RWPE2 (cell line): ENCODE data around the gene CLEC4D.

Experiments used
- ATAC-seq: fragments of 200-7000 bp; cut with Tn5 transposase; 3 replicates; pipeline ENCODE4 v1.9.1; 2021; ENCODE audit warnings: low read depth
- DNase-seq: peaks from one replicate; pipeline ENCODE4 v3.0.0-alpha.2; 2020; ENCODE audit warnings: low spot score
- H3K27ac ChIP-seq: fragments of 450-650 bp; 2 replicates; pipeline ENCODE4 v1.5.1; 2017; ENCODE audit warnings: mild to moderate bottlenecking; ENCODE audit not compliant: poor library complexity, severe bottlenecking
- H3K27me3 ChIP-seq: fragments of 250-450 bp; sonication (Bioruptor Pico); 2 replicates; pipeline ENCODE4 v1.5.1; 2021; ENCODE audit warnings: mild to moderate bottlenecking, moderate library complexity; ENCODE audit not compliant: insufficient read depth, poor library complexity, severe bottlenecking
- H3K36me3 ChIP-seq: fragments of 250-450 bp; sonication (Bioruptor Pico); 2 replicates; pipeline ENCODE4 v1.5.1; 2020; ENCODE audit warnings: low read depth, mild to moderate bottlenecking, moderate library complexity
- H3K4me1 ChIP-seq: fragments of 250-450 bp; sonication (Bioruptor Pico); 2 replicates; pipeline ENCODE4 v1.5.1; 2021; ENCODE audit warnings: mild to moderate bottlenecking, moderate library complexity; ENCODE audit not compliant: insufficient read depth, poor library complexity, severe bottlenecking
- H3K4me3 ChIP-seq: fragments of 250-450 bp; sonication (Bioruptor Pico); 2 replicates; pipeline ENCODE4 v1.5.1; 2021; ENCODE audit warnings: mild to moderate bottlenecking, moderate library complexity; ENCODE audit not compliant: severe bottlenecking
- H3K9me3 ChIP-seq: fragments of 250-450 bp; sonication (Bioruptor Pico); 2 replicates; pipeline ENCODE4 v1.5.1; 2021; ENCODE audit warnings: mild to moderate bottlenecking, moderate library complexity; ENCODE audit not compliant: severe bottlenecking
- TF ChIP-seq, protein P1 (sequence below): fragments of 450-650 bp; IDR thresholded peaks from one replicate; pipeline ENCODE4 v1.5.1; 2017; ENCODE audit warnings: mild to moderate bottlenecking, moderate library complexity; ENCODE audit not compliant: poor library complexity, severe bottlenecking

Gene CLEC4D

DNA sequence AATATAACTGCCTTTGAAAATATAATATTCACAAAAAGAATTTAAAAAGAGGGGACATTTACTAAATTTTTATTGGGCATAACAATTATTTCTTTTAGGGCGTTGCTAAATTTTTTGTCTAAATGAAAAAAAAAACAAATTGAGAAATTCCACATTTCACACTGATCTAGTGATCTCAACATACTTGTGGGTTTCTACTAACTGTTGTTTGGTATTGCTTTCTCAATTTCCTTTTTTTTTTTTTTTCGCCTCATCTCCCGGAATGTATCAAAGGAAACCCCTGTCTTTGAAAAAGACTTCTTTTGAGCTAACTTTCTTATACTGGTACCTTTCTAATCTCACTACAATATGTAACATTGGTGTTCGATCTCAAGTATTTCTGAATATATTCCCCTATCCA is at the start of gene CLEC4D:
TSS of gene CLEC4D (plus strand) at position 248 of the 400 bp plus-strand sequence. CDS start 230 bp downstream, outside the sequence.
- no peak for ATAC-seq
- TF ChIP-seq, protein P1, sequence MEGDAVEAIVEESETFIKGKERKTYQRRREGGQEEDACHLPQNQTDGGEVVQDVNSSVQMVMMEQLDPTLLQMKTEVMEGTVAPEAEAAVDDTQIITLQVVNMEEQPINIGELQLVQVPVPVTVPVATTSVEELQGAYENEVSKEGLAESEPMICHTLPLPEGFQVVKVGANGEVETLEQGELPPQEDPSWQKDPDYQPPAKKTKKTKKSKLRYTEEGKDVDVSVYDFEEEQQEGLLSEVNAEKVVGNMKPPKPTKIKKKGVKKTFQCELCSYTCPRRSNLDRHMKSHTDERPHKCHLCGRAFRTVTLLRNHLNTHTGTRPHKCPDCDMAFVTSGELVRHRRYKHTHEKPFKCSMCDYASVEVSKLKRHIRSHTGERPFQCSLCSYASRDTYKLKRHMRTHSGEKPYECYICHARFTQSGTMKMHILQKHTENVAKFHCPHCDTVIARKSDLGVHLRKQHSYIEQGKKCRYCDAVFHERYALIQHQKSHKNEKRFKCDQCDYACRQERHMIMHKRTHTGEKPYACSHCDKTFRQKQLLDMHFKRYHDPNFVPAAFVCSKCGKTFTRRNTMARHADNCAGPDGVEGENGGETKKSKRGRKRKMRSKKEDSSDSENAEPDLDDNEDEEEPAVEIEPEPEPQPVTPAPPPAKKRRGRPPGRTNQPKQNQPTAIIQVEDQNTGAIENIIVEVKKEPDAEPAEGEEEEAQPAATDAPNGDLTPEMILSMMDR, result no peak
- H3K27ac ChIP-seq, result no peak within 1 kb of the TSS

DNA sequence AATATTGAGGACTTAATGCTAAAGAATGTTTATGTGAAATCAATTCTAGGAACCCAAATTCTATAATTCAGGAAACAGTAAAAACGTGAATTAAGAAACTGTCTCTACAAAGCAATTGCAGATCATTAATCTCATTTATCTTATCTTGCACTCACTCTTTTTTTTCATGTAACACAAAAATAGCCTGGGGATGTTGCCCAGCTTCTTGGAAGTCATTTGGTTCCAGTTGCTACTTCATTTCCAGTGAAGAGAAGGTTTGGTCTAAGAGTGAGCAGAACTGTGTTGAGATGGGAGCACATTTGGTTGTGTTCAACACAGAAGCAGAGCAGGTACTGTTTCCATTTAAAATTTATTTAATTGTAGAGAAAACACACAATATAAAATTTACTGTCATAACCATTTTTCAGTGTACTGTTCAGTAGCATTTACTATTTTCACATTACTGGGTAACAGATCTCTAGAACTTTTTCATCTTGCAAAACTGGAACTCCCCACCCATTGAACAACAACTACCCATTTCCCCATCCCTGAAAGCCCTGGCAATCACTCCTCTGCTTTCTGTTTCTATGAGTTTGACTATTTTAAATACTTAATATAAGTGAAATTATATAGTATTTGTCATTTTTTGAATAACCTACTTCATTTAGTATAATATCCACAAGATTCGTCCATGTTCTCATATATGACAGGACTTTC is 47.9 kb upstream of the CLEC4D start:
- TF ChIP-seq, protein P1, result no peak
- H3K27ac ChIP-seq, result no peak overlapping the region
- no peak overlapping the region for H3K4me3 ChIP-seq
- no peaks in the 10 kb centered on the region for H3K4me1 ChIP-seq
- no peaks in the 10 kb centered on the region for H3K27me3 ChIP-seq
- no peak for ATAC-seq
- DNase-seq, result no peak
- H3K9me3 ChIP-seq, result no peaks in the 10 kb centered on the region
- H3K36me3 ChIP-seq, result no peaks in the 10 kb centered on the region

More for the DNA sequence above, at the start of gene CLEC4D:
- no peak within 1 kb of the TSS for H3K4me3 ChIP-seq
- no peaks in the 10 kb centered on the region for H3K4me1 ChIP-seq
- no peaks in the 10 kb centered on the region for H3K9me3 ChIP-seq
- no peak for DNase-seq
- no peaks in the 10 kb centered on the region for H3K27me3 ChIP-seq
- no peaks in the 10 kb centered on the region for H3K36me3 ChIP-seq

DNA sequence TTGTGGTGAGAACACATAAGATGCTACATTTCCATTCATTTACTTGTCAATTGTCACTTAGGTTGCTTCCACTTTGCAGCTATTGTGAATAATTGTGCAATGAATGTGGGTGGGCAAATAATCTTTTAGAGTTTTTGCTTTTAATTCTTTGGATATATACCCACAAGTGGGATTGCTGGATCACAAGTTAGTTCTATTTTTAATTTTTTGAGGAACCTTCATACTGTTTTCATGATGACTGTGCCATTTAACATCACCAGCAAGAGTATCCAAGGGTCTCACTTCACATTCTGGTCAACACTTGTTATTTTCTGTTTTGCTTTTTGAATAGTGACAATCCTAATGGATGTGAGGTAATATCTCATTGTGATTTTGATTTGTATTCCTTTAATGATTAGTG is 47.1 kb upstream of the CLEC4D start:
- Histone ChIP-seq H3K27me3 (no peaks in the 10 kb centered on the region), H3K4me3 (no peak overlapping the region), H3K4me1 (no peaks in the 10 kb centered on the region), H3K36me3 (no peaks in the 10 kb centered on the region), H3K9me3 (no peaks in the 10 kb centered on the region), H3K27ac (no peak overlapping the region)
- no peak for DNase-seq
- TF ChIP-seq, protein P1, result no peak
- no peak for ATAC-seq

DNA sequence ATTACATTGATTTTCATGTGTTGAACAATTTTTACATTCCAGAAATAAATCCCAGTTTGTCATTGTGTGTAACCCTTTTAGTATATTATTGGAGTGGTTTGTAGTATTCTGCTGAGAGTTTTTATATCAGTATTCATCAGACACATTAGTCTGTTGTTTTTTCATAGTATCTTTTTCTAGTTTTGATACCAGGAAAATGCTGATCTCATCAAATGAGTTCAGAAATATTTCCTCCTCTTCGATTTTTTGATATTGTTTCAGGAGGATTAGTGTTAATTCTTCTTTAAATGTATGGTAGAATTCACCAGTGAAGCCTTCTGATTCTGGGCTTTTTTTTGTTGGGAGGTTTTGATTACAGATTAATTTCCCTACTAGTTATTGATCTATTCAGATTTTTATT is 42.2 kb upstream of the CLEC4D start:
- H3K27ac ChIP-seq, result no peak overlapping the region
- H3K36me3 ChIP-seq, result no peaks in the 10 kb centered on the region
- H3K9me3 ChIP-seq, result no peaks in the 10 kb centered on the region
- TF ChIP-seq, protein P1, result no peak
- no peaks in the 10 kb centered on the region for H3K4me1 ChIP-seq
- ATAC-seq (no peak), DNase-seq (no peak)
- H3K4me3 ChIP-seq, result no peak overlapping the region
- H3K27me3 ChIP-seq, result no peaks in the 10 kb centered on the region

DNA sequence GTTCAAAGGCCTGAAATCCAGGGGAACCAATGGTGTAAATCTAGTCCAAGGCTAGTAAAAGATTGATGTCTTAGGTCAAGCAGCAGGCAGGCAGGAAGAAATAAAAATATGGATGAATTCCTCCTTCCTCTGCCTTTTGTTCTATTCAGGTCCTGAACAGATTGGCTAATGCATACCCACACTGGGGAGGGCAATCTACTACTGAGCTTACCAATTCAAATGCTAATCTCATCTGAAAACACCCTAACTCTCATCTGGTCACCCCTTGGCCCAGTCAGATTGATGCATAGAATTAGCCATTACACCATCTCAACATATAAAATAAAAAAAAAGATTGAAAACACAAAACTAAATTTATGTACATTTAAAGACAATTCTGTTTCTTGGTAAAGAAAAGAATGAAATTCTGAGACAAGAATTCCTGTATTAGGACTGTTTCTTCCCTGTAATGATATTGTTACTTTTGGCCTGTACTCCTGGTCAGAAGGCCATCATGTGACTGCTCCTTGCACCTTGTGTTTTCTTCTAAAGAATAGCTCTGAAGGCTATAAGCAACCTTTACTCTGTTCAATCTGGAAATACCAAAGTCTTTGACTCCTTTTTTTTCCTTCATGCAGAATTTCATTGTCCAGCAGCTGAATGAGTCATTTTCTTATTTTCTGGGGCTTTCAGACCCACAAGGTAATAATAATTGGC is 37.6 kb upstream of the CLEC4D start:
- Histone ChIP-seq H3K36me3 (no peaks in the 10 kb centered on the region), H3K4me3 (no peak overlapping the region), H3K4me1 (no peaks in the 10 kb centered on the region), H3K9me3 (no peaks in the 10 kb centered on the region), H3K27me3 (no peaks in the 10 kb centered on the region), H3K27ac (no peak overlapping the region)
- DNase-seq (no peak), ATAC-seq (no peak)
- TF ChIP-seq, protein P1, result no peak
